GM21576 (cell line): ENCODE data around the gene DNAJC6.

ENCODE experiments used
- ATAC-seq: cut with Tn5 transposase; IDR thresholded peaks from one replicate; pipeline ENCODE4 v1.9.1; 2021; ENCODE audit warnings: mild to moderate bottlenecking, moderate library complexity; ENCODE audit not compliant: unreplicated experiment

DNAJC6 gene

GRCh38 chr1:65399003-65399402, 89.7 kb downstream of the DNAJC6 start:
- no peak for ATAC-seq

GRCh38 chr1:65401612-65402011, 92.3 kb downstream of the DNAJC6 start:
- no peak for ATAC-seq

GRCh38 chr1:65404941-65405340, 95.6 kb downstream of the DNAJC6 start:
- no peak for ATAC-seq

- no peak for ATAC-seq
These were observed 98.5 kb downstream of the DNAJC6 start for GRCh38 chr1:65407877-65408276.

GRCh38 chr1:65409314-65409713, 100.0 kb downstream of the DNAJC6 start:
- ATAC-seq, result no peak

- no peak for ATAC-seq
These were observed 100.5 kb downstream of the DNAJC6 start for GRCh38 chr1:65409816-65410326.

- no peak for ATAC-seq
These were observed 103.1 kb downstream of the DNAJC6 start for GRCh38 chr1:65412256-65412983.

GRCh38 chr1:65412984-65413375, 103.6 kb downstream of the DNAJC6 start:
- ATAC-seq, result no peak

GRCh38 chr1:65414538-65414937, 105.2 kb downstream of the DNAJC6 start:
- ATAC-seq, result no peak

GRCh38 chr1:65416767-65417166, 107.4 kb downstream of the DNAJC6 start:
- ATAC-seq, result no peak

GRCh38 chr1:65417729-65418128, 108.4 kb downstream of the DNAJC6 start:
- ATAC-seq, result no peak

- ATAC-seq, result no peak
These were observed 109.3 kb downstream of the DNAJC6 start for GRCh38 chr1:65418522-65419185.

GRCh38 chr1:65419681-65420589, 110.6 kb downstream of the DNAJC6 start:
- ATAC-seq, result peak; percentile 93

GRCh38 chr1:65420590-65421350, 111.4 kb downstream of the DNAJC6 start, which contains the start of the genes LEPR and LEPROT:
Gene LEPR (plus strand): TSS chr1:65420668. CDS start chr1:65565566, 144,898 bp downstream.
Gene LEPROT (plus strand): TSS chr1:65420668. CDS start chr1:65420725, 57 bp downstream.
- peak; percentile 51 for ATAC-seq

- ATAC-seq, result no peak
These were observed 112.1 kb downstream of the DNAJC6 start for GRCh38 chr1:65421351-65422025.

GRCh38 chr1:65422241-65423203, 113.2 kb downstream of the DNAJC6 start:
- ATAC-seq, result no peak

- ATAC-seq, result no peak
These were observed 114.7 kb downstream of the DNAJC6 start for GRCh38 chr1:65423884-65424572.

GRCh38 chr1:65424573-65424889, 115.2 kb downstream of the DNAJC6 start:
- ATAC-seq, result no peak
